ENCODE results near the gene RAB7A. TPM values are rescaled to one million over a fixed set of nuclear protein-coding genes. Genes with fewer than 3 reads are reported as not detected.

Gene RAB7A
- total and polyA plus RNA-seq, 2 of the 4 experiments (the other 2 are of a cell fraction) = 57.0 to 240 TPM

- TF ChIP-seq POLR2A (IDR thresholded peaks at IDR 0.05; ENCODE audit: low read depth, low read length) (peak; percentile 98), FOS (IDR thresholded peaks at IDR 0.05; ENCODE audit: low read depth, low read length) (peak; percentile 62)
- TF ChIP-seq, protein P1, sequence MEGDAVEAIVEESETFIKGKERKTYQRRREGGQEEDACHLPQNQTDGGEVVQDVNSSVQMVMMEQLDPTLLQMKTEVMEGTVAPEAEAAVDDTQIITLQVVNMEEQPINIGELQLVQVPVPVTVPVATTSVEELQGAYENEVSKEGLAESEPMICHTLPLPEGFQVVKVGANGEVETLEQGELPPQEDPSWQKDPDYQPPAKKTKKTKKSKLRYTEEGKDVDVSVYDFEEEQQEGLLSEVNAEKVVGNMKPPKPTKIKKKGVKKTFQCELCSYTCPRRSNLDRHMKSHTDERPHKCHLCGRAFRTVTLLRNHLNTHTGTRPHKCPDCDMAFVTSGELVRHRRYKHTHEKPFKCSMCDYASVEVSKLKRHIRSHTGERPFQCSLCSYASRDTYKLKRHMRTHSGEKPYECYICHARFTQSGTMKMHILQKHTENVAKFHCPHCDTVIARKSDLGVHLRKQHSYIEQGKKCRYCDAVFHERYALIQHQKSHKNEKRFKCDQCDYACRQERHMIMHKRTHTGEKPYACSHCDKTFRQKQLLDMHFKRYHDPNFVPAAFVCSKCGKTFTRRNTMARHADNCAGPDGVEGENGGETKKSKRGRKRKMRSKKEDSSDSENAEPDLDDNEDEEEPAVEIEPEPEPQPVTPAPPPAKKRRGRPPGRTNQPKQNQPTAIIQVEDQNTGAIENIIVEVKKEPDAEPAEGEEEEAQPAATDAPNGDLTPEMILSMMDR (conservative IDR thresholded peaks at IDR 0.05; ENCODE audit: low read depth, low read length) = no peak
Observed at GRCh38 chr3:128726023-128727016, at the start of gene RAB7A (continued).
